HepG2 (cell line): Measurements from ENCODE around the gene PIP5KL1. TPM values are rescaled to one million over a fixed set of nuclear protein-coding genes. Genes with fewer than 3 reads are reported as not detected.

ENCODE experiments used
- BATF2 ChIP-seq: sonication (generic); formaldehyde crosslinking; IDR thresholded peaks from 2 replicates; pipeline ENCODE4 v1.8.0; 2022; ENCODE audit warnings: mild to moderate bottlenecking, missing genetic modification reagents, moderate library complexity
- GRHL1 ChIP-seq: sonication (generic); formaldehyde crosslinking; conservative IDR thresholded peaks from 2 replicates; pipeline ENCODE4 v1.8.0; 2022; ENCODE audit warnings: missing genetic modification reagents
- HCFC1 ChIP-seq: fragments of 150-350 bp; IDR thresholded peaks from 2 replicates; pipeline ENCODE4 v1.6.1; 2014; ENCODE audit warnings: low read depth, low read length
- RBM39 ChIP-seq: fragments of 200-400 bp; formaldehyde crosslinking; IDR thresholded peaks from one replicate; pipeline ENCODE4 v1.6.1; 2018; ENCODE audit warnings: antibody characterized with exemption, mild to moderate bottlenecking, low read depth, low read length; ENCODE audit not compliant: poor library complexity, severe bottlenecking
- SETDB1 ChIP-seq: sonication (generic); formaldehyde crosslinking; IDR thresholded peaks from 2 replicates; pipeline ENCODE4 v1.5.1; 2020; ENCODE audit warnings: missing genetic modification reagents, mild to moderate bottlenecking, borderline replicate concordance
- ZNF264 ChIP-seq: sonication (generic); formaldehyde crosslinking; IDR thresholded peaks from 2 replicates; pipeline ENCODE4 v1.4.0; 2020; ENCODE audit warnings: missing genetic modification reagents
- ZNF296 ChIP-seq: sonication (generic); formaldehyde crosslinking; conservative IDR thresholded peaks from 2 replicates; pipeline ENCODE4 v1.5.0; 2020; ENCODE audit warnings: mild to moderate bottlenecking, missing genetic modification reagents
- ZNF432 ChIP-seq: sonication (generic); formaldehyde crosslinking; IDR thresholded peaks from 2 replicates; pipeline ENCODE4 v1.5.0; 2020; ENCODE audit warnings: missing genetic modification reagents, mild to moderate bottlenecking, borderline replicate concordance
- ZNF768 ChIP-seq: sonication (generic); formaldehyde crosslinking; IDR thresholded peaks from 2 replicates; pipeline ENCODE4 v1.4.0; 2020; ENCODE audit warnings: missing genetic modification reagents
- polyA plus RNA-seq, 8 experiments: library from polyadenylated mRNA; depleted of rRNA in 3 of 8; stranded (reverse) in 7 of 8; unstranded in 1 of 8; fragments of >200 nt; fragmentation: Illumina TruSeq in 4 of 8; extraction: Trizol in 4 of 8; gene quantifications; 2 replicates each; pipeline versions ENCODE4 v1.2.1 to v1.2.3, GENCODE V29; 2011 to 2016; ENCODE audit warnings: low read depth in 4 of 8, missing spikeins in 1 of 8, mixed read lengths in 1 of 8; ENCODE audit not compliant: insufficient read depth in 1 of 8
- total RNA-seq, 5 experiments: library from RNA; depleted of rRNA; stranded (reverse); fragments of >200 nt; fragmentation: Illumina TruSeq; extraction: Trizol; gene quantifications; 2 replicates each; pipeline ENCODE4 v1.2.3, GENCODE V29; 2016; ENCODE audit warnings: low read depth in 1 of 5
- TF ChIP-seq, protein P1 (sequence below): sonication (generic); formaldehyde crosslinking; IDR thresholded peaks from 2 replicates; pipeline ENCODE4 v1.9.0; 2021; ENCODE audit warnings: missing genetic modification reagents, borderline replicate concordance
- TF ChIP-seq, protein P2 (sequence below): sonication (generic); formaldehyde crosslinking; IDR thresholded peaks from 2 replicates; pipeline ENCODE4 v1.5.0; 2020; ENCODE audit warnings: missing genetic modification reagents
- TF ChIP-seq, protein P3 (sequence below): sonication (generic); formaldehyde crosslinking; IDR thresholded peaks from 2 replicates; pipeline ENCODE4 v1.8.1; 2023; ENCODE audit warnings: mild to moderate bottlenecking, moderate library complexity, missing genetic modification reagents
- TF ChIP-seq, protein P4 (sequence below): sonication (generic); formaldehyde crosslinking; IDR thresholded peaks from 2 replicates; pipeline ENCODE4 v1.4.0; 2020; ENCODE audit warnings: mild to moderate bottlenecking, missing genetic modification reagents
- TF ChIP-seq, protein P5 (sequence below): sonication (generic); formaldehyde crosslinking; IDR thresholded peaks from 2 replicates; pipeline ENCODE4 v1.4.0; 2020; ENCODE audit warnings: missing genetic modification reagents

PIP5KL1 gene
- total and polyA plus RNA-seq, 2 of the 13 experiments (the other 11 are each of a cell fraction or from before 2014, with no cell fraction given) = 0.20 to 0.49 TPM

GRCh38 chr9:127930231-127931091 lies at the start of gene PIP5KL1 (continued):
- no peak for TF ChIP-seq ZNF432 (CRISPR knock-in tag)
- TF ChIP-seq GRHL1 (CRISPR knock-in tag) = no peak
- no peak for TF ChIP-seq ZNF296 (CRISPR knock-in tag)
- TF ChIP-seq ZNF768 (CRISPR knock-in tag) = peak; percentile 55; the same call in 1 of the 2 replicates
- no peak for TF ChIP-seq SETDB1 (CRISPR knock-in tag)
- TF ChIP-seq, protein P1, sequence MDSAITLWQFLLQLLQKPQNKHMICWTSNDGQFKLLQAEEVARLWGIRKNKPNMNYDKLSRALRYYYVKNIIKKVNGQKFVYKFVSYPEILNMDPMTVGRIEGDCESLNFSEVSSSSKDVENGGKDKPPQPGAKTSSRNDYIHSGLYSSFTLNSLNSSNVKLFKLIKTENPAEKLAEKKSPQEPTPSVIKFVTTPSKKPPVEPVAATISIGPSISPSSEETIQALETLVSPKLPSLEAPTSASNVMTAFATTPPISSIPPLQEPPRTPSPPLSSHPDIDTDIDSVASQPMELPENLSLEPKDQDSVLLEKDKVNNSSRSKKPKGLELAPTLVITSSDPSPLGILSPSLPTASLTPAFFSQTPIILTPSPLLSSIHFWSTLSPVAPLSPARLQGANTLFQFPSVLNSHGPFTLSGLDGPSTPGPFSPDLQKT (CRISPR knock-in tag) = no peak
- TF ChIP-seq, protein P2, sequence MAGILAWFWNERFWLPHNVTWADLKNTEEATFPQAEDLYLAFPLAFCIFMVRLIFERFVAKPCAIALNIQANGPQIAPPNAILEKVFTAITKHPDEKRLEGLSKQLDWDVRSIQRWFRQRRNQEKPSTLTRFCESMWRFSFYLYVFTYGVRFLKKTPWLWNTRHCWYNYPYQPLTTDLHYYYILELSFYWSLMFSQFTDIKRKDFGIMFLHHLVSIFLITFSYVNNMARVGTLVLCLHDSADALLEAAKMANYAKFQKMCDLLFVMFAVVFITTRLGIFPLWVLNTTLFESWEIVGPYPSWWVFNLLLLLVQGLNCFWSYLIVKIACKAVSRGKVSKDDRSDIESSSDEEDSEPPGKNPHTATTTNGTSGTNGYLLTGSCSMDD (CRISPR knock-in tag) = no peak
- TF ChIP-seq HCFC1 = no peak
- TF ChIP-seq RBM39 = peak; percentile 74
- TF ChIP-seq, protein P3, sequence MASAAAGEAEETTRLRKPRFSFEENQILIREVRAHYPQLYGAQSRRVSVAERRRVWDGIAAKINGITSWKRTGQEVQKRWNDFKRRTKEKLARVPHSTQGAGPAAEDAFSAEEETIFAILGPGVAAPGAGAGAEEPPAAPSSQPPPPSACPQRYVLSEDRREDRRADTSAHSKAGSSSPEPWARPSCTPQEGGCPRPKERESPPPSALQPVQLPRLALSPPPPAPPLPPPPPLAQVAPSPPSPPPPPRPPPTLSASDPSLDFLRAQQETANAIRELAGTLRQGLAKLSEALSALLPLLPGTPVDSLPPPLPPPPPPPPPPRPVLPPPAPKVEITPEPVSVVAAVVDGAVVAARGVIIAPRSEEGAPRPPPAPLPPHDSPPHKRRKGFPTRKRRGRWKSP (CRISPR knock-in tag) = no peak
- TF ChIP-seq ZNF264 (CRISPR knock-in tag) = no peak
- TF ChIP-seq, protein P4, sequence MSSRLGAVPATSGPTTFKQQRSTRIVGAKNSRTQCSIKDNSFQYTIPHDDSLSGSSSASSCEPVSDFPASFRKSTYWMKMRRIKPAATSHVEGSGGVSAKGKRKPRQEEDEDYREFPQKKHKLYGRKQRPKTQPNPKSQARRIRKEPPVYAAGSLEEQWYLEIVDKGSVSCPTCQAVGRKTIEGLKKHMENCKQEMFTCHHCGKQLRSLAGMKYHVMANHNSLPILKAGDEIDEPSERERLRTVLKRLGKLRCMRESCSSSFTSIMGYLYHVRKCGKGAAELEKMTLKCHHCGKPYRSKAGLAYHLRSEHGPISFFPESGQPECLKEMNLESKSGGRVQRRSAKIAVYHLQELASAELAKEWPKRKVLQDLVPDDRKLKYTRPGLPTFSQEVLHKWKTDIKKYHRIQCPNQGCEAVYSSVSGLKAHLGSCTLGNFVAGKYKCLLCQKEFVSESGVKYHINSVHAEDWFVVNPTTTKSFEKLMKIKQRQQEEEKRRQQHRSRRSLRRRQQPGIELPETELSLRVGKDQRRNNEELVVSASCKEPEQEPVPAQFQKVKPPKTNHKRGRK (CRISPR knock-in tag) = no peak
- no peak for TF ChIP-seq BATF2 (CRISPR knock-in tag)
- TF ChIP-seq, protein P5, sequence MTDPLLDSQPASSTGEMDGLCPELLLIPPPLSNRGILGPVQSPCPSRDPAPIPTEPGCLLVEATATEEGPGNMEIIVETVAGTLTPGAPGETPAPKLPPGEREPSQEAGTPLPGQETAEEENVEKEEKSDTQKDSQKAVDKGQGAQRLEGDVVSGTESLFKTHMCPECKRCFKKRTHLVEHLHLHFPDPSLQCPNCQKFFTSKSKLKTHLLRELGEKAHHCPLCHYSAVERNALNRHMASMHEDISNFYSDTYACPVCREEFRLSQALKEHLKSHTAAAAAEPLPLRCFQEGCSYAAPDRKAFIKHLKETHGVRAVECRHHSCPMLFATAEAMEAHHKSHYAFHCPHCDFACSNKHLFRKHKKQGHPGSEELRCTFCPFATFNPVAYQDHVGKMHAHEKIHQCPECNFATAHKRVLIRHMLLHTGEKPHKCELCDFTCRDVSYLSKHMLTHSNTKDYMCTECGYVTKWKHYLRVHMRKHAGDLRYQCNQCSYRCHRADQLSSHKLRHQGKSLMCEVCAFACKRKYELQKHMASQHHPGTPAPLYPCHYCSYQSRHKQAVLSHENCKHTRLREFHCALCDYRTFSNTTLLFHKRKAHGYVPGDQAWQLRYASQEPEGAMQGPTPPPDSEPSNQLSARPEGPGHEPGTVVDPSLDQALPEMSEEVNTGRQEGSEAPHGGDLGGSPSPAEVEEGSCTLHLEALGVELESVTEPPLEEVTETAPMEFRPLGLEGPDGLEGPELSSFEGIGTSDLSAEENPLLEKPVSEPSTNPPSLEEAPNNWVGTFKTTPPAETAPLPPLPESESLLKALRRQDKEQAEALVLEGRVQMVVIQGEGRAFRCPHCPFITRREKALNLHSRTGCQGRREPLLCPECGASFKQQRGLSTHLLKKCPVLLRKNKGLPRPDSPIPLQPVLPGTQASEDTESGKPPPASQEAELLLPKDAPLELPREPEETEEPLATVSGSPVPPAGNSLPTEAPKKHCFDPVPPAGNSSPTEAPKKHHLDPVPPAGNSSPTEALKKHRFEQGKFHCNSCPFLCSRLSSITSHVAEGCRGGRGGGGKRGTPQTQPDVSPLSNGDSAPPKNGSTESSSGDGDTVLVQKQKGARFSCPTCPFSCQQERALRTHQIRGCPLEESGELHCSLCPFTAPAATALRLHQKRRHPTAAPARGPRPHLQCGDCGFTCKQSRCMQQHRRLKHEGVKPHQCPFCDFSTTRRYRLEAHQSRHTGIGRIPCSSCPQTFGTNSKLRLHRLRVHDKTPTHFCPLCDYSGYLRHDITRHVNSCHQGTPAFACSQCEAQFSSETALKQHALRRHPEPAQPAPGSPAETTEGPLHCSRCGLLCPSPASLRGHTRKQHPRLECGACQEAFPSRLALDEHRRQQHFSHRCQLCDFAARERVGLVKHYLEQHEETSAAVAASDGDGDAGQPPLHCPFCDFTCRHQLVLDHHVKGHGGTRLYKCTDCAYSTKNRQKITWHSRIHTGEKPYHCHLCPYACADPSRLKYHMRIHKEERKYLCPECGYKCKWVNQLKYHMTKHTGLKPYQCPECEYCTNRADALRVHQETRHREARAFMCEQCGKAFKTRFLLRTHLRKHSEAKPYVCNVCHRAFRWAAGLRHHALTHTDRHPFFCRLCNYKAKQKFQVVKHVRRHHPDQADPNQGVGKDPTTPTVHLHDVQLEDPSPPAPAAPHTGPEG (CRISPR knock-in tag) = no peak
